ENCODE measurements around the gene LRRC45.

Gene LRRC45

DNA sequence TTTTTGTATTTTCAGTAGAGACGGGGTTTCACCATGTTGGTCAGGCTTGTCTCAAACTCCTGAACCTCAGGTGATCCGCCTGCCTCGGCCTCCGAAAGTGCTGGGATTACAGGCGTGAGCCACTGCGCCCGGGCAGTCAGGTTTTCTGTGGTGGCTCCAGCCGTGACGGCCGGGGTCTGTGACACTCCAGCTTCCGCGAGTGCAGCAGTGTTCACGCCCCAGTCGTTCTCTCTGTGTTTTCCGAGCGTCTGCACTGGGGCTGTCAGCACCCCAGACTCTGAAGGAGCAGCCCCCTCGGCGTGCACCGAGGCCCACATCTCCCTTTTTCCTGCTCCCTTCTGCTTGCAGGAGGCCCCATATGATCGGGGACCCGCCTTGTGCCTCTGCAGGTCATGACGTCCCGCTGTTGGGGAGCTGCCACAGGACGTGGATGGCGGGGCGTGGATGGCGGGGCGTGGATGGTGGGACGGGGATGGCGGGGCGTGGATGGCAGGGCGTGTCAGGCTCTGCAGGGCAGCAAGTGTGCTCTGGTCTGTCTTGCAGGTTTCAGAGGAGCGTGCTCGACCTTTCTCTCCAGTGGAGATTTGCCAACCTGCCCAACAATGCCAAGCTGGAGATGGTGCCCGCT is 40.0 kb upstream of the LRRC45 start:
- TF ChIP-seq GABPA (IDR thresholded peaks at IDR 0.05; ENCODE audit: low read depth) (no peak), SPI1 (IDR thresholded peaks at IDR 0.05; ENCODE audit: borderline replicate concordance, low read depth) (no peak), POLR2AphosphoS5 (IDR thresholded peaks at IDR 0.05; ENCODE audit: low read depth) (no peak)
- TF ChIP-seq, protein P1, sequence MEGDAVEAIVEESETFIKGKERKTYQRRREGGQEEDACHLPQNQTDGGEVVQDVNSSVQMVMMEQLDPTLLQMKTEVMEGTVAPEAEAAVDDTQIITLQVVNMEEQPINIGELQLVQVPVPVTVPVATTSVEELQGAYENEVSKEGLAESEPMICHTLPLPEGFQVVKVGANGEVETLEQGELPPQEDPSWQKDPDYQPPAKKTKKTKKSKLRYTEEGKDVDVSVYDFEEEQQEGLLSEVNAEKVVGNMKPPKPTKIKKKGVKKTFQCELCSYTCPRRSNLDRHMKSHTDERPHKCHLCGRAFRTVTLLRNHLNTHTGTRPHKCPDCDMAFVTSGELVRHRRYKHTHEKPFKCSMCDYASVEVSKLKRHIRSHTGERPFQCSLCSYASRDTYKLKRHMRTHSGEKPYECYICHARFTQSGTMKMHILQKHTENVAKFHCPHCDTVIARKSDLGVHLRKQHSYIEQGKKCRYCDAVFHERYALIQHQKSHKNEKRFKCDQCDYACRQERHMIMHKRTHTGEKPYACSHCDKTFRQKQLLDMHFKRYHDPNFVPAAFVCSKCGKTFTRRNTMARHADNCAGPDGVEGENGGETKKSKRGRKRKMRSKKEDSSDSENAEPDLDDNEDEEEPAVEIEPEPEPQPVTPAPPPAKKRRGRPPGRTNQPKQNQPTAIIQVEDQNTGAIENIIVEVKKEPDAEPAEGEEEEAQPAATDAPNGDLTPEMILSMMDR (IDR thresholded peaks at IDR 0.05; ENCODE audit: insufficient read depth, low read length): no peak
- TF ChIP-seq, protein P2, sequence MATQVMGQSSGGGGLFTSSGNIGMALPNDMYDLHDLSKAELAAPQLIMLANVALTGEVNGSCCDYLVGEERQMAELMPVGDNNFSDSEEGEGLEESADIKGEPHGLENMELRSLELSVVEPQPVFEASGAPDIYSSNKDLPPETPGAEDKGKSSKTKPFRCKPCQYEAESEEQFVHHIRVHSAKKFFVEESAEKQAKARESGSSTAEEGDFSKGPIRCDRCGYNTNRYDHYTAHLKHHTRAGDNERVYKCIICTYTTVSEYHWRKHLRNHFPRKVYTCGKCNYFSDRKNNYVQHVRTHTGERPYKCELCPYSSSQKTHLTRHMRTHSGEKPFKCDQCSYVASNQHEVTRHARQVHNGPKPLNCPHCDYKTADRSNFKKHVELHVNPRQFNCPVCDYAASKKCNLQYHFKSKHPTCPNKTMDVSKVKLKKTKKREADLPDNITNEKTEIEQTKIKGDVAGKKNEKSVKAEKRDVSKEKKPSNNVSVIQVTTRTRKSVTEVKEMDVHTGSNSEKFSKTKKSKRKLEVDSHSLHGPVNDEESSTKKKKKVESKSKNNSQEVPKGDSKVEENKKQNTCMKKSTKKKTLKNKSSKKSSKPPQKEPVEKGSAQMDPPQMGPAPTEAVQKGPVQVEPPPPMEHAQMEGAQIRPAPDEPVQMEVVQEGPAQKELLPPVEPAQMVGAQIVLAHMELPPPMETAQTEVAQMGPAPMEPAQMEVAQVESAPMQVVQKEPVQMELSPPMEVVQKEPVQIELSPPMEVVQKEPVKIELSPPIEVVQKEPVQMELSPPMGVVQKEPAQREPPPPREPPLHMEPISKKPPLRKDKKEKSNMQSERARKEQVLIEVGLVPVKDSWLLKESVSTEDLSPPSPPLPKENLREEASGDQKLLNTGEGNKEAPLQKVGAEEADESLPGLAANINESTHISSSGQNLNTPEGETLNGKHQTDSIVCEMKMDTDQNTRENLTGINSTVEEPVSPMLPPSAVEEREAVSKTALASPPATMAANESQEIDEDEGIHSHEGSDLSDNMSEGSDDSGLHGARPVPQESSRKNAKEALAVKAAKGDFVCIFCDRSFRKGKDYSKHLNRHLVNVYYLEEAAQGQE (IDR thresholded peaks at IDR 0.05; ENCODE audit: insufficient replicate concordance, low read depth): no peak
- Histone ChIP-seq H3K27ac (replicated peaks) (no peak overlapping the region), H3K4me3 (replicated peaks; ENCODE audit: insufficient read depth, low read length) (no peak overlapping the region), H3K27me3 (ENCODE audit: insufficient read depth, poor library complexity, severe bottlenecking) (no peaks in the 10 kb centered on the region)
- DNase-seq (ENCODE audit: low read depth in 1 of 2, low spot score in 1 of 2): no peak

DNA sequence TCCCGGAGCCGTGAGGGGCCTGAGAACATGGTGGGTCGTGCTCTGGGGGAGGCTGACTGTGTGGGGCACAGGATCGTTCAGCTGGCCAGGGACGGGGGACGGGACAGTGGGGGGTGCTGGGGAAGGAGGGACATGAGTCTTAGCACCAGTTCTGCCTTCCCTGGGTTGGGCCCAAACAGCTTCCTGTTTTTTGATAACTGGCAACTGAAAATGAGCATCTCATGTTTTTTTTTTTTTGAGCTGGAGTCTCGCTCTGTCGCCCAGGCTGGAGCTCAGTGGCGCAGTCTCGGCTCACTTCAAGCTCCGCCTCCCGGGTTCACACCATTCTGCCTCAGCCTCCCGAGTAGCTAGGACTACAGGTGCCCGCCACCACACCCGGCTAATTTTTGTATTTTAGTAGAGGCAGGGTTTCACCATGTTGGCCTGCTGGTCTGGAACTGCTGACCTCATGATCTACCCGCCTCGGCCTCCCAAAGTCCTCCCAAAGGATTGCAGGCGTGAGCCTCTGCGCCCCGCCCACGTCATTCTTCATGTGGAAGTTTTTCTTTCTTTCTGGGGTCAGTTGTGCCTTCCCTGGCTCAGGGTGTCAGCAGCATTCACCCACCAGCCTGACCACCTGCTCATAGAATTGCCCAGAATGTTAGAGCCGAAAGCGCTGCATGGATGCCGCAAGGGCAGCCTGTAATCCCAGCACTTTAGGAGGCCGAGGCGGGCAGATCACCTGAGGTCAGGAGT is 39.3 kb upstream of the LRRC45 start:
- DNase-seq (ENCODE audit: low read depth in 1 of 2, low spot score in 1 of 2): no peak
- Histone ChIP-seq H3K27me3 (ENCODE audit: insufficient read depth, poor library complexity, severe bottlenecking) (no peaks in the 10 kb centered on the region), H3K4me3 (replicated peaks; ENCODE audit: insufficient read depth, low read length) (no peak overlapping the region), H3K27ac (replicated peaks) (no peak overlapping the region)
- TF ChIP-seq, protein P2 (IDR thresholded peaks at IDR 0.05; ENCODE audit: insufficient replicate concordance, low read depth): no peak
- no peak for TF ChIP-seq POLR2AphosphoS5 (IDR thresholded peaks at IDR 0.05; ENCODE audit: low read depth)
- TF ChIP-seq GABPA (IDR thresholded peaks at IDR 0.05; ENCODE audit: low read depth): no peak
- TF ChIP-seq SPI1 (IDR thresholded peaks at IDR 0.05; ENCODE audit: borderline replicate concordance, low read depth): no peak
- TF ChIP-seq, protein P1 (IDR thresholded peaks at IDR 0.05; ENCODE audit: insufficient read depth, low read length): no peak

DNA sequence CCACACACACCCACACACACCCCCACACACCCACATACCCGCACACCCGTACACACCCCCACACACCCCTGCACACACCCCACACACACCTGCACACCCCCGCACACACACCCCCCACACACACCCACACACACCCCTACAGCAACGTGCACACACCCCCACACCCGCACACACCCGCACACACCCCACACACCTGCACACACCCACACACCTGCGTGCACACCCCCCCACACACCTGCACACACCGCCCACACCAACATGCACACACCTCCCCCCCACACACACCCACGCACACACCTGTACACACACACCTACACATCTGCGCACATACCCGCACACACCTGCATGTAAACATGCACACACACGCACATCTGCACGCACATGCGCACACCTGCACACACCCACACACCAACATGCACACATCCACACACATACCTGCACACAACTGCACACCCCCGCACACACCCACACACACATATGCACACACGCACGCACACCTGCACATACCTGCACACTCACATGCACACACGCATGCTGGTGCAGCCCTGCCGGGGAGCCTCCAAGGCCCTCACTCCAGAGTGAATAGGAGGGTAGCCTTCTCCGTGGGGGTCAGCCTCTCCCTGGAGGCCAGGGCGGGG is 38.2 kb upstream of the LRRC45 start:
- Histone ChIP-seq H3K27me3 (ENCODE audit: insufficient read depth, poor library complexity, severe bottlenecking) (no peaks in the 10 kb centered on the region), H3K4me3 (replicated peaks; ENCODE audit: insufficient read depth, low read length) (no peak overlapping the region), H3K27ac (replicated peaks) (no peak overlapping the region)
- no peak for DNase-seq (ENCODE audit: low read depth in 1 of 2, low spot score in 1 of 2)
- no peak for TF ChIP-seq GABPA (IDR thresholded peaks at IDR 0.05; ENCODE audit: low read depth)
- no peak for TF ChIP-seq SPI1 (IDR thresholded peaks at IDR 0.05; ENCODE audit: borderline replicate concordance, low read depth)
- no peak for TF ChIP-seq POLR2AphosphoS5 (IDR thresholded peaks at IDR 0.05; ENCODE audit: low read depth)
- TF ChIP-seq, protein P2 (IDR thresholded peaks at IDR 0.05; ENCODE audit: insufficient replicate concordance, low read depth): no peak
- TF ChIP-seq, protein P1 (IDR thresholded peaks at IDR 0.05; ENCODE audit: insufficient read depth, low read length): no peak

Measured in HL-60 (cell line).